HG03439 (cell line): ENCODE measurements around the gene RDX.
"Not testable (repeated sequence)": the region's sequence is repeated elsewhere in the genome, so short reads cannot be mapped to it uniquely, and the experiment has no call there.

ENCODE experiments used
- ATAC-seq: cut with Tn5 transposase; IDR thresholded peaks from one replicate; pipeline ENCODE4 v1.9.1; 2021; ENCODE audit warnings: mild to moderate bottlenecking, moderate library complexity; ENCODE audit not compliant: unreplicated experiment

The RDX gene

GRCh38 chr11:110306019-110306388 lies 9.6 kb upstream of the RDX start:
- not testable (repeated sequence) for ATAC-seq

GRCh38 chr11:110305169-110306018 lies 9.0 kb upstream of the RDX start:
- ATAC-seq, result no peak

DNA sequence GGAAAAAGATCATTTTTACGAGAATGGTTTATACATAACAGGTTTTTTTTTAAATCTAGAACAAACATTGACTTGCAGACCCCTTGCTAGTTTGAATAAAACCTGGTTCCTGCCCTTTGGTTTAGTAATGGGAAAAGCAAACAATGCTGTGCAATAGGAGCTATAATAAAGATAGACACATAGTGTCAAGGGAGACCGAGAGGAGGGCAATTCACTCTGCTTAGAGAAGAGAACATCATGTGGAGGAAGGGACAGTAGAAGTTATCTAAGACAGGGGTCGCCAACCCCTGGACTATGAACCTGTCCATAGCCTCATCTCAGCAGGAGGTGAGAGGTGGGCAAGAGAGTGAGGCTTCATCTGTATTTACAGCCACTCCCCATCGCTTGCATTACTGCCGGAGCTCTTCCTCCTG lies 7.0 kb upstream of the RDX start:
- ATAC-seq, result no peak

DNA sequence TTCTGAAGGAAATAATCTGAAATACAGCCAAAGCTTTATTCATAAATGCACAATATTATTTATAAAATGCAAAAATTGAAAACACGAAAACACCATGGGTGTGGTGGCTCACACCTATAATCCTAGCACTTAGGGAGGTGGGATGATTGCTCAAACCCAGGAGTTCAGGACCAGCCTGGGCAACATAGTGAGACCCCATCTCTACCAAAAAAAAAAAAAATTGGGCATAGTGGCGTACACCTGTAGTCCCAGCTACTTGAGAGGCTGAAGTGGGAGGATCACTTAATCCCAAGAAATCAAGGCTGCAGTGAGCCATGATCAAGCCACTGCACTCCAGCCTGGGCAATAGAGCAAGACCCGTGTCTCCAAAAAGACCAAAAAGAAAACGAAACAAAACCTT lies 5.2 kb upstream of the RDX start:
- ATAC-seq, result no peak

DNA sequence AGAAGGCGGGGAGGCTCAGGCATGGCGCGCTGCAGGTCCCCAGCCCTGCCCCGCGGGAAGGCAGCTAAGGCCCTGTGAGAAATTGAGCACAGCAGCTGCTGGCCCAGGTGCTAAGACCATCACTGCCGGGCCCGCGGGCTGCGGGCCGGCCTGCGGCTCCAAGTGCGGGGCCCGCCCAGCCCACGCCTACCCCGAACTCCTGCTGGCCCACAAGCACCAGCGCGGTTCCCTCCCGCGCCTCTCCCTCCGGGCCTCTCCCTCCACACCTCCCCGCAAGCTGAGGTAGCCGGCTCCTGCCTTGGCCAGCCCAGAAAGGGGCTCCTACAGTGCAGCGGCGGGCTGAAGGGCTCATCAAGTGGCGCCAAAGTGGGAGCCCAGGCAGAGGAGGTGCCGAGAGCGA lies 4.6 kb upstream of the RDX start:
- no peak for ATAC-seq

GRCh38 chr11:110299006-110299785 lies 2.8 kb upstream of the RDX start:
- ATAC-seq, result no peak

GRCh38 chr11:110298301-110298765 lies 1.9 kb upstream of the RDX start:
- no peak for ATAC-seq

GRCh38 chr11:110297726-110298300 lies 1.4 kb upstream of the RDX start:
- no peak for ATAC-seq

DNA sequence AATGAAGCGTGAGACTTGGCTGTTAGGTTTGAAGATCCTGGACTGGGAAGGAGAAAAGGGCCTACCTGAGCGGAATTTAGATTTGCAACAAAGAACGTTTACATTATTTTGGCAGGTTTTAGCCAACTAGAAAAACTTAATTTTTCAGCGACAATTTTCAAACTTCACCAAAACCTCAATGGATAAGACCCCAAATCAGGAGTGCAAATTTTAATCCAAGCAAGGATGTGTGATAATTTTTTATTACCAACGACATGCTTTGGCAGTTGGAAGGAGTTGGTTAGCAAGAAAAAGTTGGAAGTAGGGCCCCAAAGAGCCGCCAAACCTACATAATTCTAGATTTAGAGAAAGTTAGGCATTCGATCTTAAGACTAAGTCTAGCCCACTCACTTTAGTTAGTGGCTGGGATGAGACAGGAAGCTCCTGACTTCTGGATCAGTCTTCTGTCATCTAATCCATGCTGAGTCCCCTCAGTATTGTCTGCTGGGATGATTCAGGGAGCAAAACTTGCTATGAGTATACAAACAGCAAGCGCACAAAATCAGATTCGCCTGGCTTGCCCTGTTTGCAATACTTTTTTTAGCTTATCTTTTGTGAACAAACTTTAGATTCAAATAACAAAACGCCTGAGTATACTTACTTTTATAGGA lies 787 bp upstream of the RDX start:
- ATAC-seq, result no peak

DNA sequence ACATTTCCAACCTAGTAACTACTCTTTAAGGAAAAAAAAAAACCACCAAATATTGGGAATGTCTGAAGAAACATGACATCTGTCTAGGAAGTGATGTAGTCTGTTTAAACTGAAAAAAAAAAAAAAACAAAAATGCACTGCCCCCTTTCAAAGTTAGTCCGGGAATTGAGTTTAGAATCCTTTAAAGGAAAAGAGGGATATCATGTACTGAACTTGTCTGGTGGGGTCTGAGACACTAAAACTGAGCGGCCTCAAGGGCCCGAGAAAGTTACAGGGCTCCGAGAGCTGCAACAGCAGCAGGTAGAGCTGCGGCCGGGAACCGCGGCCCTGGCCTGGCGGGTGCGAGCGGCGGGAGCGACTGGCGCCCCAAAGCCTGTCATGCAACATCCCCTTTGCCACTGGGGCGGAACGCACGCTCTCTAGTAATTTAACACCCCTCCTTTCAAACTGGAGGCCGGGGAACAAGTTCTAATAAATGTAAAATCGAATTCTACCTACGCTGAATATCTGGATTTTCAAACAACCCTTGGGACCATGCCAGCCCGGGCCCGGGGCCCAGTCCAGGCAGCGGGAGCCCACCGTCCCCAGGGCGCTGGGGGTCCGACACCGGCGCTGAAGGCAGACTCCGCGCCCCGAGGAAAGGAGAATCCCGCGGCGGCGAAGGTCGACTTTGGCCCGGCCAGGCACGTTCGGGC lies 736 bp downstream of the RDX start:
- ATAC-seq, result peak; percentile 70

DNA sequence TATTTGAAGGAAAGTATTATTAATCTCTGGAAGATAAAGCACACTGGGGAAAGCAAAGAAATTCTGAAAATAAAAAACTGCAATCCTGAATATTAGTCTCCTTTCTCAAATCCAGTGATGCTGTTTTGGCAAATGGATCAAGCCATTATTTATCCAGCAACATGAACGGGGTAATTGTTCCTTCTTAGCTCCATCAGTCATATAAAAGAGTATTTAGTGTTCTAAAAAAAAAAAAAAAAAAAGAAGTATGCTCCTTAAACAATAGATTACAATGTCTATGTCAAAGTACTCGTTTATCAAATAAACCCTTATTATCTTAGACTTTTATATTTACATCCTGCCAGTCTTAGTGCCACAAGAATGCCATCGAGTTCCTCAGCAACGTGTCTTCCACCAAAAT lies 1.3 kb downstream of the RDX start:
- ATAC-seq, result no peak

GRCh38 chr11:110294509-110294908 lies 1.9 kb downstream of the RDX start:
- no peak for ATAC-seq

DNA sequence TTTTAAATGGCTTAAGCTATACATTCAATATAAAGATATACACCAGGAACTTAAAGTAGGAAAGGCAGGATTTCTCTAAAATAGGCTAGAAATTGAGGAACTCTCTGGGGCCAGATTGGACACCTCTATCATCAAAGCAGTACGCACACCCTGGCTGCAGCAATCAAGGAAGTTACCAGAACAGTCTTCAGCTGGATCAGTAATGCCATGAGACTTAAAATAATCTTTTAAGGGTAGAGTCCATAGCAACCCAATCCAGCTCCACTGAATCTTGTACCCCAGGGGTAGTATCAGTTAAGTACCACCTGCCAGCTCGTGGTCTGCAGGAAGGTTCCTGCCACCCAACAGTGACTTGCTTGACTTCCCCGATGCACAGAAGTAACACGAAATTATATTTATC lies 3.0 kb downstream of the RDX start:
- ATAC-seq, result no peak

- not testable (repeated sequence) for ATAC-seq
These were observed 4.3 kb downstream of the RDX start for GRCh38 chr11:110292146-110292545.

GRCh38 chr11:110290591-110291334 lies 5.7 kb downstream of the RDX start:
- no peak for ATAC-seq

DNA sequence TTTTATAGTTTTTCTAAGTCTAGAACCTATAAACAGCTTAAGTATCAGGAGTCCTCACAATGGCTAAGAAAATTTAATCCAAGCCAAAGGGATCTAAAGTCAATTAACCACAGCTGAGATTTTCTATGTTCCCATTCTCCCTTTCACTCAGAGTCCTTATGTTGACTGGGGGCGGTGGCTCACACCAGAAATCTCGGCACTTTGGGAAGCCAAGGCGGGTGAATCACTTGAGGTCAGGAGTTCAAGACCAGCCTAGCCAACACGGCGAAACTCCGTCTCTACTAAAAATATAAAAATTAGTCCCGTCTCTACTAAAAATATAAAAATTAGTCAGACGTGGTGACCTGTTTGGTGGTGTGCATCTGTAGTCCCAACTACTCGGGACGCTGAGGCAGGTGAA lies 6.9 kb downstream of the RDX start:
- no peak for ATAC-seq

GRCh38 chr11:110287537-110287936 lies 8.9 kb downstream of the RDX start:
- no peak for ATAC-seq

DNA sequence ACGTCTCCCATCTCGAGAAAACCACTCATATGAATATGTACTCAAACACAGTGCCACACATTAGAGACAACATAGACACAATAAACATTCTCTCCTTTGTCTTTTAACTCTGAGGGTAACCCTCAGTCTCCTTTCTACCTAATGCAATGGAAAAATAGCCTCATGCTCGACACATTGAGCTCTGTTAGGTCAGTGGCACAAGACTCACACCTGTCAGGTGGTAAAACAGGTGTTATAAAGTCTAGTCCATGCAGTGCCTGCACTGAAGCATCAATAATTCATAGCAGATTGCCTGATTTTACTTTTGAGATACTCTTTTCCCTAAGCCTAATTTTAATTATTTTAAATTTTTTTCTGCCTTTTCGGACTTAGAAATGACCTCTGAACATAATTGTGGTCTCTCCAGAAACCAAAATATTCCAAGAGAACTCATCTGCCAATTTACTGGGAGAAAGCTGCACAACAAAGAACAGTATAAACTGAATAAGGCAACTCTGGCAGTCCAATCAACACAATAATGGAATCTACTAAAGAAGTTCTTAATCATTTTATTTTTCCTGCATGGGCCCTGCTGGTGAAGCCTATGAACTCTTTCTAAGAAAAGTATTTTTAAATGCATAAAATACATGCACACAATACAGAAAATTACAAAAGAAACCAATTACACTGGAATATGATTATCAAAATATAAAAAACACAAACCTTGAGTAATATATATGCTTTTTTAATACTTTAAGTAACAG lies 9.9 kb downstream of the RDX start:
- no peak for ATAC-seq

GRCh38 chr11:110283862-110284261 lies 12.6 kb downstream of the RDX start:
- no peak for ATAC-seq
